ENCODE measurements around the gene NPAT.
"Not testable (repeated sequence)": the region's sequence is repeated elsewhere in the genome, so short reads cannot be mapped to it uniquely, and the experiment has no call there.

The NPAT gene

GRCh38 chr11:108206969-108207682 is 15.3 kb downstream of the NPAT start:
- DNase-seq, result peak; percentile 30 to 55
- TF ChIP-seq GATA1 (IDR thresholded peaks at IDR 0.05; ENCODE audit: low read depth, low read length) (no peak), POLR2A (IDR thresholded peaks at IDR 0.05; ENCODE audit: low read length) (no peak)

- TF ChIP-seq POLR2A (IDR thresholded peaks at IDR 0.05; ENCODE audit: low read length) (no peak), GATA1 (IDR thresholded peaks at IDR 0.05; ENCODE audit: low read depth, low read length) (no peak)
- no peak for DNase-seq
These were observed 16.3 kb downstream of the NPAT start for GRCh38 chr11:108206171-108206570.

GRCh38 chr11:108204929-108205499 is 17.4 kb downstream of the NPAT start:
- TF ChIP-seq POLR2A (IDR thresholded peaks at IDR 0.05; ENCODE audit: low read length), result no peak
- no peak for TF ChIP-seq GATA1 (IDR thresholded peaks at IDR 0.05; ENCODE audit: low read depth, low read length)
- peak in 1 of 2 experiments; percentile 16 for DNase-seq

GRCh38 chr11:108204376-108204775 is 18.1 kb downstream of the NPAT start:
- peak in 1 of 2 experiments; percentile 18 for DNase-seq
- TF ChIP-seq GATA1 (IDR thresholded peaks at IDR 0.05; ENCODE audit: low read depth, low read length) (no peak), POLR2A (IDR thresholded peaks at IDR 0.05; ENCODE audit: low read length) (no peak)

- TF ChIP-seq GATA1 (IDR thresholded peaks at IDR 0.05; ENCODE audit: low read depth, low read length), result no peak
- no peak for TF ChIP-seq POLR2A (IDR thresholded peaks at IDR 0.05; ENCODE audit: low read length)
These were observed 19.4 kb downstream of the NPAT start for GRCh38 chr11:108203075-108203474.

GRCh38 chr11:108199446-108200321 is 22.8 kb downstream of the NPAT start:
- peak; percentile 83 to 84 for DNase-seq
- TF ChIP-seq POLR2A (IDR thresholded peaks at IDR 0.05; ENCODE audit: low read length) (peak; percentile 16), GATA1 (IDR thresholded peaks at IDR 0.05; ENCODE audit: low read depth, low read length) (no peak)

More at GRCh38 chr11:108203075-108203474, 19.4 kb downstream of the NPAT start:
- peak in 1 of 2 experiments; percentile 20 for DNase-seq

GRCh38 chr11:108198833-108199232 is 23.6 kb downstream of the NPAT start:
- DNase-seq, result no peak
- TF ChIP-seq POLR2A (IDR thresholded peaks at IDR 0.05; ENCODE audit: low read length), result no peak
- TF ChIP-seq GATA1 (IDR thresholded peaks at IDR 0.05; ENCODE audit: low read depth, low read length), result no peak

GRCh38 chr11:108197351-108197750 is 25.1 kb downstream of the NPAT start:
- TF ChIP-seq GATA1 (IDR thresholded peaks at IDR 0.05; ENCODE audit: low read depth, low read length) (no peak), POLR2A (IDR thresholded peaks at IDR 0.05; ENCODE audit: low read length) (no peak)
- DNase-seq, result no peak

- no peak for TF ChIP-seq POLR2A (IDR thresholded peaks at IDR 0.05; ENCODE audit: low read length)
- TF ChIP-seq GATA1 (IDR thresholded peaks at IDR 0.05; ENCODE audit: low read depth, low read length), result no peak
These were observed 25.5 kb downstream of the NPAT start for GRCh38 chr11:108196901-108197300.

GRCh38 chr11:108193725-108194124 is 28.7 kb downstream of the NPAT start:
- no peak for DNase-seq
- no peak for TF ChIP-seq GATA1 (IDR thresholded peaks at IDR 0.05; ENCODE audit: low read depth, low read length)
- TF ChIP-seq POLR2A (IDR thresholded peaks at IDR 0.05; ENCODE audit: low read length), result no peak

More at GRCh38 chr11:108196901-108197300, 25.5 kb downstream of the NPAT start:
- DNase-seq, result no peak

GRCh38 chr11:108177570-108177969 is 44.9 kb downstream of the NPAT start:
- no peak for TF ChIP-seq POLR2A (IDR thresholded peaks at IDR 0.05; ENCODE audit: low read length)
- no peak for TF ChIP-seq GATA1 (IDR thresholded peaks at IDR 0.05; ENCODE audit: low read depth, low read length)
- no peak for DNase-seq

GRCh38 chr11:108170184-108170583 is 52.3 kb downstream of the NPAT start:
- no peak for TF ChIP-seq POLR2A (IDR thresholded peaks at IDR 0.05; ENCODE audit: low read length)
- no peak for TF ChIP-seq GATA1 (IDR thresholded peaks at IDR 0.05; ENCODE audit: low read depth, low read length)
- no peak for DNase-seq

GRCh38 chr11:108167624-108168023 is 54.8 kb downstream of the NPAT start:
- TF ChIP-seq GATA1 (IDR thresholded peaks at IDR 0.05; ENCODE audit: low read depth, low read length) (no peak), POLR2A (IDR thresholded peaks at IDR 0.05; ENCODE audit: low read length) (no peak)
- no peak for DNase-seq

GRCh38 chr11:108162878-108163277 is 59.6 kb downstream of the NPAT start:
- not testable (repeated sequence) for DNase-seq
